Cortex of kidney (tissue), 1 donor: Measurements from ENCODE around the gene CNNM2.

ENCODE experiments used
- DNase-seq: peaks from one replicate; lab custom pipeline; 2025; lab: John Stamatoyannopoulos, UW

Gene CNNM2

GRCh38 chr10:102917962-102918816 is at the start of gene CNNM2:
CNNM2 (plus strand) TSS chr10:102918294; CDS start chr10:102918481, 187 bp downstream.
- DNase-seq, result peak; percentile 82

DNA sequence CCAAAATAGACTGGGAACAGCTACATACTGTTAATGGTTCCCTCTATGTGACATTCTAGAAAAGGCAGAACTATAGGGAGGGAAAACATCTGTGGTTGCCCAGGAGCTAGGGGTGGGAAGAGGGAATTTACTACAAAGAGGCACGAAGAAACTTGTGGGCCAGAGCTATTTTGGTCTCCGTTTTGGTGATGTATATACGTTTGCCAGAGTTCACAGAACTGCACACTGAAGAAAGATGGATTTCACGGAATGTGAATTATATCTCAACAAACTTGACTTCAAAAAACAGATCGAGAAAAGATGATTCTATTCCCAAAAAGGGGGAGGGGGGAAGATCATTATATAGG is 49.2 kb upstream of the CNNM2 start:
- DNase-seq, result no peak

DNA sequence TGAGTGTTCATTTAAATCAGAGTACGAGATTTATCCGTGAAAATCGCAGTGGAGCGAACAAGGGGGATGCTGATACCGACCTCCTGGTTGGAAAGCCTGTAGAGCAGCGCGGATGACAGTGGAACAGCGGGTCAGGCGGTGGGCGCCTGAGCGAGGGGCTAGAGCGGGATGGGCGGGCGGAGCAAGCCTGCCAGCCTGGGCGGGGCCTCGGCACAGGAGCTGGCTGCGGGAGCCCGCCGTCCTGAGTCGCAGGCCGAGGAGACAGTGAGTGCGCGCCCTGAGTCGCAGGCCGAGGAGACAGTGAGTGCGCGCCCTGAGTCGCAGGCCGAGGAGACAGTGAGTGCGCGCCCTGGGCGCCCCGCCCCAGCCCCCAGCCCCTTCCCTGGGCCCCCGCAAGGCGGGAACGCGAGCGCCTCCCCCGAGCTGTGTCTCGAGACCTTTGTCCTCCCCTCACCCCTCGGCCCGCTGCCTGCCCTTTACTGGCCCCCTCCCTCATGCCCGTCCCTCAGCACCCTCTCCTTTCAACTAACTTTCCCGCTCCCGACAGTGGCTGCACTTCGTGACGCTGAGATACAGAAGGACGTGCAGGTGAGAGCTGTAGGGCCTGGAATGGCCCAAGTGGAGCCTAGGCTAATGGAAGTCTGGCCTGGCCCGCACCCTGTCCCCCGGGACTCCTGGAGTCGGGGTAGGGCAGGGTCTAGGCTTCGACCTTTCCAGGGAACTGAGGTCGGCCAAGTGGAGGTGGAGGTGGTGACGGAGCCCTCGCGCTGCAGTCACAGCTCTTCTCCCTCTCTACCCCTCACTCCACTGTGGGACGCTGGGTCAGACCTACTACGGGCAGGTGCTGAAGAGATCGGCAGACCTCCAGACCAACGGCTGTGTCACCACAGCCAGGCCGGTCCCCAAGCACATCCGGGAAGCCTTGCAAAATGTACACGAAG is 48.6 kb upstream of the CNNM2 start, which contains the start of gene AS3MT:
AS3MT (plus strand) TSS at position 213 of the 941 bp plus-strand sequence; CDS start at position 336, 123 bp downstream.
- no peak for DNase-seq

- no peak for DNase-seq
Measured at GRCh38 chr10:102870221-102870620, 47.9 kb upstream of the CNNM2 start.

DNA sequence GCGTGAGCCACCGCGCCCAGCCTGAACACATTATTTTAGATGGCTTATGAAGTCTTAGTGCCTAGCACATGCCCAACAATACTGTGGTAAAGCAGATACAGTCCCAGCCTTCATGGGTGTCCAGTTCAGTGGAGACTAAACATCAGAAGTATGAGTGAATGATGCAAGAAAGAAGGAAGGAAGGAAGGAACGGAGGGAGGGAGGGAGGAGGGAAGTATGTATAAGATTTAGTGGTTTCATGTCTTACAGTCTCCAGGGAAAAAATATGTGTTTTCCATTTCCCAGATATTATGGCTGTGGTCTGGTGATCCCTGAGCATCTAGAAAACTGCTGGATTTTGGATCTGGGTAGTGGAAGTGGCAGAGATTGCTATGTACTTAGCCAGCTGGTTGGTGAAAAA is 45.9 kb upstream of the CNNM2 start:
- DNase-seq, result no peak

- DNase-seq, result no peak
Measured at GRCh38 chr10:102876747-102877153, 41.3 kb upstream of the CNNM2 start.

DNA sequence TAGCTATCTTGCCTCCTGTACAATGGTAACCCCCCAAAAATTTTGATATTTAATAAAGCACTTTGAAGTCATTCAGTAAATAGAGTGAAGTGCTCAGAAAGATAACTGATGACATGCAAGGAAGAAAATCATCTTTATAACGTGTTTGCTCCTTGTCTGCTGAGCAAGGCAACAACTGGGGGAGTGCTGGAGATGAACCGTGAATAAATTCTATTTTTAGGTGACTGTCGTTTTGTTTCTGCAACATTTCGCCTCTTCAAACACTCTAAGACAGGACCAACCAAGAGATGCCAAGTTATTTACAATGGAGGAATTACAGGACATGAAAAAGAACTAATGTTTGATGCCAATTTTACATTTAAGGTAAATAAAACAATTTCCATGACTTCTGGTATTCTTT is 39.5 kb upstream of the CNNM2 start:
- DNase-seq, result no peak

GRCh38 chr10:102880256-102880655 is 37.8 kb upstream of the CNNM2 start:
- no peak for DNase-seq

DNA sequence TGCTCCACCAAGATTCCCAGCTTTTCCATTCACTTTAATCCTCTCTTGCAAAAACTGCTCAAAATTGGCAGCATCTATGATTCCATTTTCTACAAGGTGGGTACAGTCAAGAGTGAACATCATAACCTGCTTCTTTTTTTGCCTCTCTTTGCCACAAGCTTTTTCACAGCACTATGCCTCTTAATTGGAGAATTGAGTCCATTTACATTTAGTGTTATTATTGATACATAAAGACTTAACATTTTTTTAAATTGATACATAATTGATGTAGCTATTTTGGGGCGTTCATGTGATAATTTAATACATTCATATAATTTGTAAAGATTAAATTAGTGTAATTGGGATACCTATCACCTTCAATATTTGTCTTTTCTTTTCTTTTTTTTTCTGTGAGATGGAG is 30.0 kb upstream of the CNNM2 start:
- no peak for DNase-seq

GRCh38 chr10:102894466-102895213 is 23.5 kb upstream of the CNNM2 start:
- no peak for DNase-seq

- DNase-seq, result no peak
Measured at GRCh38 chr10:102900006-102900405, 18.1 kb upstream of the CNNM2 start.

DNA sequence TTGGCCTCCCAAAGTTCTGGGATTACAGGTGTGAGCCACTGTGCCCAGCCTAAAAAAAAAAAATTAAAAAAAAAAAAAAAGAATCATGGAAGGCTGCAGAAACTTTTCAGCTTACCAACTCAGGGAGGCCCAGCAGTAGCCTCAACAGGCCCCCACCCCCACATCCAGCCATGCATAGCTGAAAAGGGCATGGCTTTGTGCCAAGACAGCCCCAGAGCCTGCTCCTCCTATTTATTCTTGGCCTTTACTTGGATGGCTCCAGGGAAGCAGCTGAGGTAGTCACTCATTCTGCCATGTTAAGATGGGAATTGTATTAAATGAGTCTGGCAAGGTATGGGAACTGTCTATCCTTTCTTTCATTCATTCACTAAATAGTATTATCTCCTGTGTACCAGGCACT is 13.7 kb upstream of the CNNM2 start:
- DNase-seq, result no peak

GRCh38 chr10:102906507-102906906 is 11.6 kb upstream of the CNNM2 start:
- no peak for DNase-seq

GRCh38 chr10:102914781-102915180 is 3.3 kb upstream of the CNNM2 start:
- no peak for DNase-seq

GRCh38 chr10:102916173-102916572 is 1.9 kb upstream of the CNNM2 start:
- DNase-seq, result no peak

DNA sequence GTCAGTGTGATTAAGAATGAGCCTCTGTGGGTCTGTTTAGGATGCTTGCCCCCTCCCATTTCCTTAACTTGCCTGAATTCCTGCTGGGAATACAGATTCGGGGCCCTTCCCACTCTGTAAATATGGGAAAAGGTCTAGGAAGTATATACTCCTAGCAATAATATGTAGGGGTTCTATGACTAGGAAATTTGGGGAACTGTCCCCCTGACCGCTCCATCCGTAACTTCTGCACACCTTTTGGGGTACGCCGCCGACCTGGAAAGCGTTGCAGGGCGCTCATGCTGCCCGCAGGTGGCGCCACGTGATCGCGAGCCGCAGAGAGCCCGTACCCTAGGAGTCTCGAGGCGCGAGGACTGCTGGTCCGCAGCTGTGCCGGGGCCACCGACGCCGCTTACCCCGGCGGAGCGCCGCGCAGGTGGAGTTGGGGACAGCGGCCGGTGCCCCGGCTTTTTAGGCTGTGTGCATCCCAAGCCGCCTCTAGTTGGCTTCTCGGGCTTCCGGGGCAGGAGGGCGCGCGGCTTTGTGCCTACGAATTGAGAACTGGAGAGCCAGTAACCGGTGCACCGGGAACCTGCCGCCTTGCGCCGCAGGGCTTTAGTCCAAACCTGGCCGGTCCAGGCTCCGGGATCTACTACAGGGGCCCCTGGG is 656 bp upstream of the CNNM2 start:
- DNase-seq, result no peak

- no peak for DNase-seq
Measured at GRCh38 chr10:102918817-102919245, 737 bp downstream of the CNNM2 start.

- DNase-seq, result no peak
Measured at GRCh38 chr10:102919246-102919959, 1.3 kb downstream of the CNNM2 start.

- no peak for DNase-seq
Measured at GRCh38 chr10:102919992-102920739, 2.1 kb downstream of the CNNM2 start.

DNA sequence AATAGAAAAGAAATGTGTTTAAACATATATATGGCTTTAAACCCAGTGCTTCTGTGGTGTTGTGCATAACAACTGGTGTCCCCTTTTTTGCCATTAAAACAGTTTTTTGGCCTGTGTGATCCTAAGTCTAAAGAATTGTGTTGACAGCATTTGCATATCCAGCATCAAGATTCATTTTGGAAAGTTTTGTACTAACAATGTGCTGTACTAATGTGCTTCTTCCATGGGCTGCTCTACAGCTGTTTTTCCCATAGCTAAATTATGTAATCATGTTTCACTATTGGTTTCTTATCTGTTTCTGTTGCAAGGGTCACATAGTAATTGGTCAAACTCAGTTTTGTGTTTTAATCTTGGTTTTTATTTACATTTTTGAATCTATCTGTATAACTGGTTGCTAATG is 5.5 kb downstream of the CNNM2 start:
- no peak for DNase-seq
